Measurements from ENCODE around the gene CCDC172. TPM values are rescaled to one million over a fixed set of nuclear protein-coding genes. Genes with fewer than 3 reads are reported as not detected.
"Not testable (repeated sequence)": the region's sequence is repeated elsewhere in the genome, so short reads cannot be mapped to it uniquely, and the experiment has no call there.

Gene CCDC172
- total and polyA plus RNA-seq, 8 donors: not detected

DNA sequence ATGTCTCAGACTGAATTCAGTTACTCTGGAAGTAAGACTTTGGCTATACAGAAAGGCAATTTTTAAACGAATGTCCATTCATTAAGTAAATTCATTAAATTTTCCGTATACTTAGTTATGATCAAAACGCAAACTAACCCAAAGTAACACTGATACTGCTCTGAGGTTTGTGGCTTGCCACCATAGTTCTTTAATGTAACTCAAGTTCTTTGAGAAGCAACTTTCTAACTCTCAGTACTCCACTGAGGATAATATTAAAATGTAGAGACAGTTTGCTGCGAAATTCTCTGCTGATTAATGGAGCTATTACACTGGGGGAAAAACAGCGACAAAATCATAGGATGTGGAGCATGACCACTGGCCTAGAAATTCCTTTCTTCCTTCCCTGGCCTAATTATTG, 58.0 kb downstream of the CCDC172 start:
- no peaks in the 10 kb centered on the region for H3K4me1 ChIP-seq
- TF ChIP-seq CTCF (IDR thresholded peaks at IDR 0.05): no peak
- H3K36me3 ChIP-seq: no peaks in the 10 kb centered on the region
- no peak overlapping the region for H3K27ac ChIP-seq
- ATAC-seq (no peak), DNase-seq (no peak)
- intact Hi-C loops (cut with DNase I): no loop called here
- H3K9me3 ChIP-seq: no peaks in the 10 kb centered on the region
- no peak overlapping the region for H3K4me3 ChIP-seq
- H3K27me3 ChIP-seq: no peaks in the 10 kb centered on the region

- TF ChIP-seq CTCF (IDR thresholded peaks at IDR 0.05): no peak
- DNase-seq: no peak
- no peaks in the 10 kb centered on the region for H3K27me3 ChIP-seq
- no peaks in the 10 kb centered on the region for H3K4me1 ChIP-seq
- no peaks in the 10 kb centered on the region for H3K36me3 ChIP-seq
- intact Hi-C loops (cut with DNase I): no loop called here
- no peak overlapping the region for H3K4me3 ChIP-seq
- ATAC-seq: no peak
- H3K27ac ChIP-seq: no peak overlapping the region
- H3K9me3 ChIP-seq: no peaks in the 10 kb centered on the region
Measured at GRCh38 chr10:116385311-116385710, 61.1 kb downstream of the CCDC172 start.

DNA sequence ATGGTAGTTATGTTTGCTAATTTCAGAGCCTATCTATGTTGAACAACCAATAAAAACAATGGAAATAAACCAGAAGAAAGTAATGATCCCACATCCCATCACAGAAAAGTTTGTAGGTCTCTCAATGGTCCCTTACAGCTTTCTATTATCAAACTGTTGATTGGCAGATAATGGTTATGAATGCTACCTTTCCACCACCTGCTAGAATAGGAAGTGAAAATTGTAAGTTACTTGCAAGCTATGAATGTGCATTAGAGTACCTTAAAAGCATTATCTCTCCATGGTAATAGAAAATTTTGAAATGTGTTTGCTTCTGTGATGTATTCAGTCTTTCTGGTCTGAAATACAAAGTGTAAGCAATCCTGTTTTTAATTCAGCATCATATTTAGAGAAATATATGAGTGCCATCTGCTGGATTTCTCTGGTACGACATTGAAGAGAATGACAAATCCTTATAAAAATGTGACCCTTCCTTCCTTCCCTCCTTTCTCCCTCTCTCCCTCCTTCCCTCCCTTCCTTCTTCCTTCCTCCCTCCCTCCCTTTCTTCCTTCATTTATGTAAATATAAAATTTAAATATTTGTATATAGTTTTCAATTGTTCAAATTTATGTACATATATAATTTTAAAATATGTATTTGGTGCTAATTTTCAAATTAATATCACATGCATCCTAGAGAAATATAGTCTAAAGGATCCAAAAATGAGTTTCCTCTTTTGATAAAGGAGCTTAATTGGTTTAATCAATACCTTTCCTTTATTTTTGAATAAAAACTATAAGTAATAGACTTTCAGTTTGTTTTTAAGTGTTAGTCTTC, 62.0 kb downstream of the CCDC172 start:
- Histone ChIP-seq H3K27ac (no peak overlapping the region), H3K36me3 (no peaks in the 10 kb centered on the region), H3K4me1 (no peaks in the 10 kb centered on the region), H3K27me3 (no peaks in the 10 kb centered on the region), H3K4me3 (no peak overlapping the region), H3K9me3 (no peaks in the 10 kb centered on the region)
- peak; percentile 36 to 41 for TF ChIP-seq CTCF (IDR thresholded peaks at IDR 0.05)
- peak in 2 of 4 donors; percentile 13 to 31 for DNase-seq
- ATAC-seq: peak; percentile 39
- intact Hi-C loops (cut with DNase I): no loop called here

- H3K4me3 ChIP-seq; intact Hi-C loops (cut with DNase I); H3K36me3 ChIP-seq; ATAC-seq; H3K27ac ChIP-seq; H3K9me3 ChIP-seq; H3K4me1 ChIP-seq; H3K27me3 ChIP-seq: not testable (repeated sequence)
- peak in 1 of 4 donors; percentile 67 for DNase-seq
Measured at GRCh38 chr10:116393246-116393831, 69.1 kb downstream of the CCDC172 start.

- H3K4me1 ChIP-seq: no peaks in the 10 kb centered on the region
- DNase-seq: peak in 1 of 4 donors; percentile 25
- H3K27ac ChIP-seq: no peak overlapping the region
- no peak overlapping the region for H3K4me3 ChIP-seq
- H3K36me3 ChIP-seq: no peaks in the 10 kb centered on the region
- H3K9me3 ChIP-seq: no peaks in the 10 kb centered on the region
- no peak for ATAC-seq
- intact Hi-C loops (cut with DNase I): no loop called here
- no peak for TF ChIP-seq CTCF (IDR thresholded peaks at IDR 0.05)
- H3K27me3 ChIP-seq: no peaks in the 10 kb centered on the region
Measured at GRCh38 chr10:116395223-116395985, 71.2 kb downstream of the CCDC172 start.
